HFF-Myc (cell line): ENCODE results near the gene EP400.

Experiments used
- DNase-seq: peaks from one replicate; pipeline ENCODE4 v3.0.0-alpha.2; 2011; ENCODE audit warnings: low read depth; ENCODE audit errors: extremely low read depth
- H3K4me3 ChIP-seq: replicated peaks from 2 replicates; pipeline ENCODE4 v1.5.1; 2011; ENCODE audit warnings: low read depth, mild to moderate bottlenecking, control low read depth, low read length
- TF ChIP-seq, protein P1 (sequence below): IDR thresholded peaks from 2 replicates; pipeline ENCODE4 v1.5.1; 2012; ENCODE audit warnings: mild to moderate bottlenecking, low read depth, low read length, control low read depth; ENCODE audit errors: missing control alignments

The EP400 gene

DNA sequence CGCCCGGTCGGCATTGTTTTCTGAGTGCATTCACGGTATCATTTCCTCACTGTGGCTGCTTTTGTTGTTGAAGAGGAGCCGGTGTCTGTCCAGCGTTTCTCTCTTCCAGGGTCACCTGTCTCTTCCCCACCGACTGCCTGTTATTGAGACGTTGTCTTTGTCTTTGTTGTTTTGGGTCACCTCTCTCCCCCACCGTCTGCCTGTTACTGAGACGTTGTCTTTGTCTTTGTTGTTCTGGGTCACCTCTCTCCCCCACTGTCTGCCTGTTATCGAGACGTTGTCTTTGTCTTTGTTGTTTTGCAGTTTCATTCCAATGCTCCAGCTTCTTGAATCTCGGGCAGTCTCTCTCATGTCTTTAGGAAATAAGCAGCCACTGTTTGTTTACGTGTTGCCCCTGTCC lies 124.5 kb downstream of the EP400 start:
- no peak for DNase-seq
- TF ChIP-seq, protein P1, sequence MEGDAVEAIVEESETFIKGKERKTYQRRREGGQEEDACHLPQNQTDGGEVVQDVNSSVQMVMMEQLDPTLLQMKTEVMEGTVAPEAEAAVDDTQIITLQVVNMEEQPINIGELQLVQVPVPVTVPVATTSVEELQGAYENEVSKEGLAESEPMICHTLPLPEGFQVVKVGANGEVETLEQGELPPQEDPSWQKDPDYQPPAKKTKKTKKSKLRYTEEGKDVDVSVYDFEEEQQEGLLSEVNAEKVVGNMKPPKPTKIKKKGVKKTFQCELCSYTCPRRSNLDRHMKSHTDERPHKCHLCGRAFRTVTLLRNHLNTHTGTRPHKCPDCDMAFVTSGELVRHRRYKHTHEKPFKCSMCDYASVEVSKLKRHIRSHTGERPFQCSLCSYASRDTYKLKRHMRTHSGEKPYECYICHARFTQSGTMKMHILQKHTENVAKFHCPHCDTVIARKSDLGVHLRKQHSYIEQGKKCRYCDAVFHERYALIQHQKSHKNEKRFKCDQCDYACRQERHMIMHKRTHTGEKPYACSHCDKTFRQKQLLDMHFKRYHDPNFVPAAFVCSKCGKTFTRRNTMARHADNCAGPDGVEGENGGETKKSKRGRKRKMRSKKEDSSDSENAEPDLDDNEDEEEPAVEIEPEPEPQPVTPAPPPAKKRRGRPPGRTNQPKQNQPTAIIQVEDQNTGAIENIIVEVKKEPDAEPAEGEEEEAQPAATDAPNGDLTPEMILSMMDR, result no peak
- H3K4me3 ChIP-seq, result no peak overlapping the region

DNA sequence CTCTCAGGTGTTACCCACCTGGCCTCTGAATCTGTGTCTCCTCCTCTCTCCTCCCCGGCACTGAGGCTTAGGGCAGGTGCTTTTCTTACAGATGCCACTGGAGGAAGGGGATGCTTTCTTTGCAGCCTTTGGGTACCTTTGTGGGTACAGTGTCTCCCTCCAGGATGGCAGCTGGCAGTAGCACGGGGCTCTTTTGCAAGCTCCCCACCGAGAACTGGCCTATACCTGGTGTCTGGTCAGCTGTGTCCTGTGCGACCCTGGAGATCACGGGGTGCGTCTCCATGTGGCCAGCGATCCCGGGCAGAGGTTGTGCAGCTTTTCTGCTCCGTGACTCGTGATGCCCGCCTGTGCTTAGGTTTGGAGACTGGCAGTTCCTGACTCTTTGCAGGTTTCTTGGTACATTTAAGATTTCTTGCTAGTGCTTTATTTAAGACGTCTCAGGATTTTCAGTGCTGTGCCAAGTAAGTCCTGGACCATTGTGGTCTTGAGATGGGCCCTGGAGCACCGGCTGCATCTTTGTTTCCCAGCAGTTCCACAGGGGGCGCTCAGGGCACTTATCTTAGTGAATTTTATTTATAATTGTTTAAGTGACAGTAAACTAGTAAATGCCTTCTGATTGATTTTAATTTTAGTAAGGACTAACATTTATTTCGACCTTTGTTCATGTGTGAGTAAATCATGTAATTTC lies 125.4 kb downstream of the EP400 start:
- H3K4me3 ChIP-seq, result no peak overlapping the region
- no peak for DNase-seq
- TF ChIP-seq, protein P1, result peak; percentile 34

- TF ChIP-seq, protein P1, result no peak
- DNase-seq, result no peak
- H3K4me3 ChIP-seq, result no peak overlapping the region
Measured at GRCh38 chr12:132075714-132076553, 126.2 kb downstream of the EP400 start.

- TF ChIP-seq, protein P1, result no peak
- DNase-seq, result no peak
- H3K4me3 ChIP-seq, result no peak overlapping the region
Measured at GRCh38 chr12:132076711-132077110, 127.0 kb downstream of the EP400 start.

DNA sequence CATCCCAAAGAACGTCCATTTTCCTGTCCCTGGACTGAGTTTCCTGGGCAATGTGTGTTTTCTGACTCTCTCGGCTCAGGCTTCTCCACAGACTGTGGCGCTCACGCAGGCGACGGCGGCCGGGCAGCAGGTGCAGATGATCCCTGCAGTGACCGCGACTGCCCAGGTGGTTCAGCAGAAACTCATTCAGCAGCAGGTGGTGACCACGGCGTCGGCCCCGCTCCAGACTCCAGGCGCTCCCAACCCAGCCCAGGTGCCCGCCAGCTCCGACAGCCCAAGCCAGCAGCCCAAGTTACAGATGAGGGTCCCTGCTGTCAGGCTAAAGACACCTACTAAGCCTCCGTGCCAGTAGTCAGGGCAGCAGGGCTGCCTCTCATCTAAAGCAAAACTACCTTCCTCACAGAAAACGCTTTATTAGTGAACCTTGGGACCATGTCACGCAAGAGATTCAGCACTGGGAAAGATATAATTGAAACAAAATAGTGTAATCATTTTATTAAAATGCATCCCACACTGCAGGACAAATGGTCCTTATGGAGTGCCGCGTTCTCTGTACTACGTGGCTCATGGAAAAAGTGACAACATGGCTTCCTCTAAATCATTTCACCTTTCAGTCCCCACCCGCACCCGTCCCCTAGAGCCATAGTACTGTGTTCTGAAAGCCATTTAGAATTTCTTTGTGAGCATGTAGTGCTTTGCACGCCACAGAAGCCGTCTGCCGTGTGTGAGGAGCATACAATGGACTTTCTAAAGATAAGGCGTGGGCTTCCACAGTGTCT lies 127.8 kb downstream of the EP400 start:
- TF ChIP-seq, protein P1, result no peak
- H3K4me3 ChIP-seq, result no peak overlapping the region
- no peak for DNase-seq

- DNase-seq, result peak; percentile 82
- TF ChIP-seq, protein P1, result no peak
- no peak overlapping the region for H3K4me3 ChIP-seq
Measured at GRCh38 chr12:132078190-132078589, 128.4 kb downstream of the EP400 start.
